HCEC 1CT (cell line): ENCODE results near the gene FOSL2.

Experiments used
- DNase-seq: peaks from one replicate; pipeline ENCODE4 v3.0.0-alpha.2; 2017

The FOSL2 gene

DNA sequence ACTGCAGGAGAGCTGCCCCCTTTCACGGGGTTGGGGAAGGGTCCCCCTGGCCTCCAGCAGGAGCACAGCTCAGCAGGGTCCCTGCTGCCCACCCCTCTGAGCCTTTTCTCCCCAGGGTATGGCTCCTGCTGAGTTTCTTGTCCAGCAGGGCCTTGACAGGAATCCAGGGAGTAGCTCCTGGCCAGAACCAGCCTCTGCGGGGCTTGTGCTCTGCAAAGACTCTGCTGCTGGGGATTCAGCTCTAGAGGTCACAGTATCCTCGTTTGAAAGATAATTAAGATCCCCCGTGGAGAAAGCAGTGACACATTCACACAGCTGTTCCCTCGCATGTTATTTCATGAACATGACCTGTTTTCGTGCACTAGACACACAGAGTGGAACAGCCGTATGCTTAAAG is 21.2 kb downstream of the FOSL2 start:
- no peak for DNase-seq

DNA sequence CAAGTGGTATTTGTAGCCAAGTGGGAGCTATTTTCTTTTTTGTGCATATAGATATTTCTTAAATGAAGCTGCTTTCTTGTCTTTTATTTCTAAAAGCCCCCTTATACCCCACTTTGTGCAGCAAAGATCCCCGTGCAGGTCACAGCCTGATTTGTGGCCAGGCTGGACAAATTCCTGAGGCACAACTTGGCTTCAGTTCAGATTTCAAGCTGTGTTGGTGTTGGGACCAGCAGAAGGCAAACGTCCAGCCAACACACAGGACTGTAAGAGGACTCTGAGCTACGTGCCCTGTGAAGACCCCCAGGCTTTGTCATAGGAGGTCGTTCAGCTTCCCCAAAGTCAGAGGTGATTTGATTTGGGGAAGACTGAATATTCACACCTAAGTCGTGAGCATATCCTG is 21.9 kb downstream of the FOSL2 start:
- no peak for DNase-seq

DNA sequence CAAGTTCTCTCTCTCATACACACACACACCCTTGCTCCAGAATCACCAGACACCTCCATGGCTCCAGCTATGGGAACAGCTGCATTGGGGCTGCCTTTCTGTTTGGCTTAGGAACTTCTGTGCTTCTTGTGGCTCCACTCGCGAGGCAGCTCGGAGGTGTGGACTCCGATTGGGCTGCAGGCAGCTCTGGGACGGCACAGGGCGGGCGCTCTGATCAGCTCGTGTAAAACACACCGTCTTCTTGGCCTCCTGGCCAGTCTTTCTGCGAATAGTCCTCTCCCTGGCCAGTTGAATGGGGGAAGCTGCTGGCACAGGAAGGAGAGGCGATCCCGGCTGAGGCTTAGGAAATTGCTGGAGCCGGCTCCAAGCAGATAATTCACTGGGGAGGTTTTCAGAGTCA is 22.4 kb downstream of the FOSL2 start:
- DNase-seq = no peak

DNA sequence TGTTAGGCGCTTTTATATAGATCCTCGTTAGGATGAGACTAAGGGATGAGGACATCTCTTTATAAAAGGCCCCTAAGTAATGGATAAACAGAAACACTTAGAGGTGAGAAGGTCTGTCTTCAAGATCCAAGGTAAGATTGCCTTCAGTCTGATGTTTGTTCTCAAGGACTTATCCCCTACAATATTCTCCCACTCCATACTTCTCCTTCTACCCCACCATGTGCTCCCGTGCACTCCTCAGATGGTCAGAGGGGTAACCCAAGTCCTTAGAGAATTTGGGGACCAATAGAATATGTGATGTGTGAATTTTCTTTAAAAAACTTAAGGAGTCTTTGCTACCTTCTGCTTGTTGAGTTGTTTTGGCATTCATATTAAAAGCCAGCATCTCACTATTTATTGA is 23.1 kb downstream of the FOSL2 start:
- DNase-seq = no peak

DNA sequence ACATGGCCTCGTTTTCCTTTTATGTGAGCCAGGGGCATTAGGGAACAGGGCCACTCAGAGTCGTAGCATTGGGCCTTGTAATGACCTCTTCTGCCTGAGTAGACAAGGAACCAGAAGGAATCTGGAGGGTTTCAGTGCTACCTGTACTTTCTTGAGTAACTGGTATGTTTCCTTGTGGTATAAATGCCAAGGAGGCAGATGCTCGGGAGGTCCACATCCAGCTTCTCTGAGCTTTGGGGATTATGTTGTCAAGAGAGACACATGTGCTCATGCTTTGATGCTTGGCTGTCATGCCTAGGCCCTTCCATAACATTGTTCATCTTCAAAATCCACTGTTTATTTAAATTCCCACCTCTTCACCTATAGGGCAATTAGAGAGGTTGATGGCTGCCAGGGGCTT is 26.3 kb downstream of the FOSL2 start:
- no peak for DNase-seq

- DNase-seq = no peak
These were observed 27.0 kb downstream of the FOSL2 start for GRCh38 chr2:28419443-28420270.

GRCh38 chr2:28420722-28421121 is 28.1 kb downstream of the FOSL2 start:
- DNase-seq = no peak

GRCh38 chr2:28422908-28423741 is 30.5 kb downstream of the FOSL2 start:
- no peak for DNase-seq

DNA sequence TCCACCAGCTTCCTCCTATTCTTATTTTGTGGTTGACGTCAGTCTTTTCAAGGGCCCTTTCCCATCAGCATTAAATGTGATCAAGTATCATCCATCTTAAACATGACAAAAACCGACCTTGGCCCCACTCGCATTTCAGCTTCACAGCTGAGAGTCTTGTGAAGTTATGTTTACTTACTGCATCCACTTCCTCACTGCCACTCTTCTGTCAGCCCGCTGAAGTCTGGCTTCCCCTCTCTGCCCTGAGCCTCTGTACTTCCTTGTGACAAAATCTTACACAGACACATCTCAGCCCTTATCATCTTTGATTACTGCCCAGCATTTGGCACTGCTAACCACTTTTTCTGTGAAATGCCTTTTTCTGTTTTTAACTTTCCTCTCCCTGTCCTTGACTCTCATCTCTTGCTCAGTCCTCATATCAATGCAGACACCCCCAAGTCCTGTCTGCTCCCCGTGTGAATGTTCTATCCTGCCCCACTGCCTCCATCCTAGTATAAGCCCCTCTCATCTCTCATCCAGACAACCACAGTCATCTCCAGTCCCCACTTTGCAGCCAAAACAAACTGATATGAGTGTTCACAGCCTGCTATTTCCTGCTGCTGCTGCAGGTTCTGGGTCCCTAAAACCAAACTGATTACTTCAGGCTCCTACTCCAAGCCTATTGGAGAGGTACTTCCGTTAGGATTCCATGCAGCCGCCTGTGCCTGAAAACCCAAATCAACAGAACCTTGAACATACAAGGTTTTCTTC is 31.4 kb downstream of the FOSL2 start:
- no peak for DNase-seq

DNA sequence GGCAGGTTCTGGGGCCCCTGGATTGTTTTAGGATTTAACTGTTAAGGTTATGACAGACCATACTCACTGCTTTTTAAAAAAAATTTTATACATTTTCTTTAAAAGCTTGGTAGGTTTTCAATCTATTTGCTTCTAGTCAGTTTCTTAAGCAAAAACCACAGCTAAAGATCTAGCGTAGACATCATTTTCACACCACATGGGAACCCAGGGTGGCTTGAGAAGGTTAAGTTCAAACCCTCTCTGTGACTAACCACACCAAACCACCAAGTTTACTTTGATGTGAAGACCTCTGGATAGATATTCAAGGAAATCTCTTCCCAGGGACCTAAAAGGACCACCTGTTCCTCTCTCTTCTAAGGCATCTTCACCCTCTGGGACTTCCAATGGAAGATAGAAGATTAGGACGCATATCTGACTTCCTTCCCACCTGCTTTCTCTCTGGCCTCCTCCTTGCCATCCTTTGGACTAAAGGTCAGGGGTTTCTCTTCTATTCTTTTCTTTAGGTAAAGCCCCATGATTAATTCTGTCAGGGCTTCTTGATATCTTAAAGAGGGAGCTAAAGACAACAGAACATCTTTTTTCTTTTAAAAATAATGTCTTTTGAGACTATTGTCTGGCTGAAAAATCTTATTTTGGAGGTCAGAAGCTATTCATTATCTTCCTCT is 32.3 kb downstream of the FOSL2 start:
- DNase-seq = no peak

- DNase-seq = no peak
These were observed 32.8 kb downstream of the FOSL2 start for GRCh38 chr2:28425464-28425835.

- no peak for DNase-seq
These were observed 35.2 kb downstream of the FOSL2 start for GRCh38 chr2:28427741-28428415.

- no peak for DNase-seq
These were observed 35.8 kb downstream of the FOSL2 start for GRCh38 chr2:28428486-28428885.

GRCh38 chr2:28429636-28430376 is 37.1 kb downstream of the FOSL2 start:
- DNase-seq = no peak

DNA sequence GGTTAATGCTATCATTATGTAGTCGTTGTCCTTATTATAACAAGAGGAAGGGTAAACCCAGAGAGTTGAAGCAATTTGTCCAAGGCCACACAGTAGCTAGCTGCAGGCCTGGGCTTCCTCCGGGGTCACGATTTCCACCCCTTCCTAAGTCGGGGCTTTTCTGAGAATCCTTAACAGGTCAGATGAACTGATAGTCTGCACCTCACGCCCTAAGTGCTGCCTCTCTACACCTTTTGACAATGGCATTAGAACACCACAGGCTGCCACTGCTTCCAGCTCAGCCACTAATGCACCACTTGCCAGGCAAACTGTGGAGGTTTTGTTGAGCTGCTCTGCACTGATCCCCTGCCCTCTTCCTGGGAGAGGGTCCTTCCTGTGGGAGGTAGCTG is 37.7 kb downstream of the FOSL2 start:
- no peak for DNase-seq

DNA sequence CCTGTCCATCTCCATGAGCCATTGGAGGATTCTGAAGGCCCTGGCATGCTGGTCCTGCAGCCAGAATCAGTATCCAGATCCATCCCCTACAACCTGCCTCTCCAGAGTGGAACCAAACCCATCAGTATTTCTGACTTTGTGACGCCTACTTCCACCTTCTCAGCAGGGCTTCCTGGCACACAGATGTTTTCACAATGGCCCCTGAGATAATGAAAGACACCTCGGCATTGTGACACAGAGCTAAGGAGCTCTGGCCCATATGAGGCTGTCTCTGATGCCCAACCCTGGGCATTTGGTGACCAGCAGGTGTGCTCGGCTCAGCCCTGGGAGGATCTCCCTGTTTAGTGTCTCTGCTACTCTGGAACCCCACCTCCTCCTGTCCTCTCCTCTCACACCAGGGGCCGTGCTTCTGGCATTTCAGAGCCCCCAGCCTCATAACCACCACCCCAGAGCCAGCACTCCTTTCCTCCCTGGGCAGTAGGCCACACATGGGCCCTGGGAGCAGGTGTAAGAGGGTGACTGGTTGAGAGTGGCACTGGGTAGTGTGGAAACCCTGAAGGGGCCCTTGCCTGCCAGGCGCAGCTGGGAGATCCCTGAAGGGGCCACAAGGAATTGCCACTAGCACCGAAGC is 38.2 kb downstream of the FOSL2 start:
- no peak for DNase-seq

DNA sequence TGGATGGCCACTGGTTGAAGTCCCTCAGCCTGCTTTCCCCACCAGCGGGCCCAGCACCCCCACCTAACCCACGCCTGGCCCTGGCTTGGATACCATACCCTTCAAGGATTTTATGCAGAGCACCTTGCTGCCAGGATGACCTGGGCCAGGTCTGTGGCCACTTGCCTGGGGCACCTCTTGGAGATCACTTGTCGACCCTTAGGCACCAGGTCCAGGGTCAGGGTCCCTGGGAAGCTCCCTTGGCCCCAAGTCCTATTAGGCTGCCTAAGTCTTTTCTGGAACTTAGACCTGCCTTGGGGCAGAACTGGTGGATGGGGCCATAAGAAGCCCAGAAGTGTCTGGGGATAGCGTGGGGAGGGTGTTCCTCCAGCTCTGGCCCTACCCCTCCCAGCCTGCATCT is 39.1 kb downstream of the FOSL2 start:
- DNase-seq = no peak

- no peak for DNase-seq
These were observed 39.7 kb downstream of the FOSL2 start for GRCh38 chr2:28432362-28432761.

GRCh38 chr2:28433215-28433614 is 40.6 kb downstream of the FOSL2 start:
- no peak for DNase-seq

GRCh38 chr2:28433935-28434599 is 41.4 kb downstream of the FOSL2 start:
- no peak for DNase-seq

DNA sequence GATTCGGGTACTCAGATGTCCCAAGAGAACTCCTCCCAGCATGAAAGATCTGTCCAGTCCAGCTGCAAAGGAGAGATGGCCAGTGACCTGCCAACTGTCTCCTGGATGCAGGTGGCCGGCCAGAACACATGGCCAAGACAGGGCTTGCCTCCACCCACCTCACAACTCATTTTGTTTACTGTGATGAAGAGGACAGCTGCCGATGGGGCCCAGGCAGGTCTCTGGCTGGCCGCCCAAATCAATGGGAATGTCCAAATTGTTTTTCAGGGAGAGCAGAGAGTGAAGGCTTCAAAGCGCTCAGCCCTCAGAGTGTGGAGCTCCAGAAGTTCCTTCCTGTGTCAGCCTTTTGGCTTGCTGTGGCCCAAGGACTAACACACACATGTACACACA is 41.9 kb downstream of the FOSL2 start:
- DNase-seq = no peak
